NT2/D1 (cell line): ENCODE data around the gene SORT1.

Experiments used
- SUZ12 ChIP-seq: IDR thresholded peaks from 2 replicates; pipeline ENCODE4 v1.6.1; 2011; ENCODE audit not compliant: insufficient read length, insufficient read depth; ENCODE audit errors: extremely low read depth
- YY1 ChIP-seq: IDR thresholded peaks from 2 replicates; pipeline ENCODE4 v1.6.1; 2011; ENCODE audit not compliant: insufficient read length, insufficient read depth

GRCh38 chr1:109389638-109390341 lies 7.9 kb downstream of the SORT1 start:
- TF ChIP-seq YY1 (no peak), SUZ12 (no peak)
